Peyer's patch (tissue), 4 donors: Measurements from ENCODE around the gene B4GALT1. TPM values are rescaled to one million over a fixed set of nuclear protein-coding genes. Genes with fewer than 3 reads are reported as not detected.
A peak's percentile ranks its signal among the peaks of the same experiment; 100 is the strongest.
"Not testable (repeated sequence)": the region's sequence is repeated elsewhere in the genome, so short reads cannot be mapped to it uniquely, and the experiment has no call there.

Source experiments
- DNase-seq, 3 donors: peaks; one replicate each; pipeline ENCODE4 v3.0.0-alpha.2; 2017 to 2019
- H3K27ac ChIP-seq, 4 donors: fragments of 200-600 bp; sonication (generic); one replicate each; pipeline ENCODE4 v1.5.1; 2016 to 2019
- H3K27me3 ChIP-seq, 2 donors: fragments of 200-600 bp; sonication (generic); one replicate each; pipeline ENCODE4 v1.5.1; 2019
- H3K36me3 ChIP-seq, 3 donors: fragments of 200-600 bp; sonication (generic); one replicate each; pipeline ENCODE4 v1.5.1; 2016 to 2019
- H3K4me1 ChIP-seq, 4 donors: fragments of 200-600 bp; sonication (generic); one replicate each; pipeline ENCODE4 v1.5.1; 2016 to 2019
- H3K4me3 ChIP-seq, 4 donors: fragments of 200-600 bp; sonication (generic); 1 replicate in 3 of 4; 2 replicates in 1 of 4; pipeline ENCODE4 v1.5.1; 2016 to 2019; ENCODE audit warnings: mild to moderate bottlenecking in 1 of 4
- H3K9me3 ChIP-seq, 4 donors: fragments of 200-600 bp; sonication (generic); one replicate each; pipeline ENCODE4 v1.5.1; 2016 to 2019; ENCODE audit warnings: mild to moderate bottlenecking in 1 of 4
- CTCF ChIP-seq, 6 experiments: fragments of 450-650 bp in 4 of 6; fragments of 200-600 bp in 2 of 6; sonication (generic) in 1 of 6; IDR thresholded peaks; one replicate each; pipeline ENCODE4 v1.5.1; 2017 to 2019; ENCODE audit warnings: antibody characterized with exemption in 6 of 6, mild to moderate bottlenecking in 3 of 6, moderate library complexity in 1 of 6
- POLR2A ChIP-seq, 2 donors: fragments of 450-650 bp; IDR thresholded peaks; one replicate each; pipeline ENCODE4 v1.5.1; 2017; ENCODE audit warnings: antibody characterized with exemption in 2 of 2, mild to moderate bottlenecking in 2 of 2, moderate library complexity in 2 of 2
- total RNA-seq, 4 donors: library from RNA; depleted of rRNA; stranded (reverse); fragments of >200 nt; gene quantifications; one replicate each; pipeline ENCODE4 v1.1.0, GENCODE V29; 2016

The B4GALT1 gene
- total RNA-seq, 4 donors from 2014 or later: 26.4 to 65.3 (median 44.1) TPM

GRCh38 chr9:33166231-33167083 lies 679 bp downstream of the B4GALT1 start:
- H3K27ac ChIP-seq: peak overlapping the region; percentile 87 to 98 (median 98)
- H3K27me3 ChIP-seq: no peaks in the 10 kb centered on the region
- peak overlapping the region; percentile 58 to 99 (median 92) for H3K4me3 ChIP-seq
- no peaks in the 10 kb centered on the region for H3K9me3 ChIP-seq
- H3K4me1 ChIP-seq: peaks cover 15 to 44% (median 29%) of the 10 kb centered on the region in 4 donors
- TF ChIP-seq POLR2A (IDR thresholded peaks at IDR 0.05) (no peak), CTCF (IDR thresholded peaks at IDR 0.05) (no peak)
- peak in 2 of 3 donors; percentile 36 to 80 for DNase-seq
- no peaks in the 10 kb centered on the region for H3K36me3 ChIP-seq

GRCh38 chr9:33165263-33166151 lies 1.6 kb downstream of the B4GALT1 start:
- Histone ChIP-seq H3K4me3 (peak overlapping the region; percentile 58 to 99 (median 92)), H3K27ac (peak overlapping the region; percentile 87 to 98 (median 98)), H3K36me3 (no peaks in the 10 kb centered on the region), H3K27me3 (no peaks in the 10 kb centered on the region), H3K4me1 (peaks cover 21 to 53% (median 36%) of the 10 kb centered on the region in 4 donors), H3K9me3 (no peaks in the 10 kb centered on the region)
- TF ChIP-seq POLR2A (IDR thresholded peaks at IDR 0.05) (peak; percentile 59 to 70), CTCF (IDR thresholded peaks at IDR 0.05) (no peak)
- DNase-seq: peak; percentile 58 to 86 (median 59)

- Histone ChIP-seq H3K4me1 (peaks cover 25 to 59% (median 40%) of the 10 kb centered on the region in 4 donors), H3K4me3 (peak overlapping the region; percentile 58 to 99 (median 92)), H3K27ac (peak overlapping the region; percentile 87 to 98 (median 98))
- not testable (repeated sequence) for DNase-seq, H3K9me3 ChIP-seq, H3K27me3 ChIP-seq, H3K36me3 ChIP-seq
Observed at GRCh38 chr9:33164921-33165262, 2.2 kb downstream of the B4GALT1 start.

GRCh38 chr9:33164138-33164809 lies 2.9 kb downstream of the B4GALT1 start:
- H3K4me1 ChIP-seq: peaks cover 29 to 65% (median 45%) of the 10 kb centered on the region in 4 donors
- H3K9me3 ChIP-seq: no peaks in the 10 kb centered on the region
- TF ChIP-seq POLR2A (IDR thresholded peaks at IDR 0.05) (peak in 1 of 2 donors; percentile 33), CTCF (IDR thresholded peaks at IDR 0.05) (no peak)
- no peaks in the 10 kb centered on the region for H3K36me3 ChIP-seq
- no peaks in the 10 kb centered on the region for H3K27me3 ChIP-seq
- peak overlapping the region; percentile 1 to 99 (median 58) for H3K4me3 ChIP-seq
- H3K27ac ChIP-seq: peak overlapping the region; percentile 85 to 98 (median 92)
- DNase-seq: peak in 2 of 3 donors; percentile 60 to 69

GRCh38 chr9:33163433-33164137 lies 3.6 kb downstream of the B4GALT1 start:
- no peaks in the 10 kb centered on the region for H3K9me3 ChIP-seq
- H3K36me3 ChIP-seq: no peaks in the 10 kb centered on the region
- DNase-seq: no peak
- peak overlapping the region; percentile 85 to 98 (median 92) for H3K27ac ChIP-seq
- H3K4me3 ChIP-seq: peak overlapping the region in 3 of 4 donors; percentile 1 to 99 (median 24)
- H3K27me3 ChIP-seq: no peaks in the 10 kb centered on the region
- peaks cover 33 to 72% (median 51%) of the 10 kb centered on the region in 4 donors for H3K4me1 ChIP-seq
- no peak for TF ChIP-seq POLR2A (IDR thresholded peaks at IDR 0.05)
- TF ChIP-seq CTCF (IDR thresholded peaks at IDR 0.05): no peak
